Measurements from ENCODE around the gene RADIL. TPM values are rescaled to one million over a fixed set of nuclear protein-coding genes. Genes with fewer than 3 reads are reported as not detected.

The RADIL gene
- total and polyA plus RNA-seq, 8 donors: 6.2 to 14.7 (median 9.4) TPM

DNA sequence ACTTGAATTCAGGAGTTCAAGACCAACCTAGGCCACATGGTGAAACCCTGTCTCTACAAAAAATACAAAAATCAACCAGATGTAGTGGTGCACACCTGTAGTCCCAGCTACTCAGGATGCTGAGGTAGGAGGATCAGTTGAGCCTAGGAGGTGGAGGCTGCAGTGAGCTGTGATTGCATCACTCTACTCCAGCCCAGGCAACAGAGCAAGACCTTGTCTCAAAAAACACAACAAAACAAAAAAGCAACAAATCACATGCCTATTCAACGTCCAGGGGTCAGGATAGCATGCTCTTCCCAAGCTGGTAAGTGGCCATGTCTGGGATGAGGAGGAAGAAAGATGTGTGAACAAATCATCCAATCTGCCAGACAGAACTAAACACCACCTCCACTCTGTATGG lies 6.2 kb upstream of the RADIL start:
- no peaks in the 10 kb centered on the region for H3K4me1 ChIP-seq
- ATAC-seq (no peak), DNase-seq (no peak)
- no peak overlapping the region for H3K4me3 ChIP-seq
- peaks cover 0 to 3% of the 10 kb centered on the region in 2 donors for H3K9me3 ChIP-seq
- intact Hi-C loops (cut with DNase I): no loop called here
- H3K27ac ChIP-seq: no peak overlapping the region
- H3K36me3 ChIP-seq: no peaks in the 10 kb centered on the region
- H3K27me3 ChIP-seq: no peaks in the 10 kb centered on the region
- TF ChIP-seq, protein P1, sequence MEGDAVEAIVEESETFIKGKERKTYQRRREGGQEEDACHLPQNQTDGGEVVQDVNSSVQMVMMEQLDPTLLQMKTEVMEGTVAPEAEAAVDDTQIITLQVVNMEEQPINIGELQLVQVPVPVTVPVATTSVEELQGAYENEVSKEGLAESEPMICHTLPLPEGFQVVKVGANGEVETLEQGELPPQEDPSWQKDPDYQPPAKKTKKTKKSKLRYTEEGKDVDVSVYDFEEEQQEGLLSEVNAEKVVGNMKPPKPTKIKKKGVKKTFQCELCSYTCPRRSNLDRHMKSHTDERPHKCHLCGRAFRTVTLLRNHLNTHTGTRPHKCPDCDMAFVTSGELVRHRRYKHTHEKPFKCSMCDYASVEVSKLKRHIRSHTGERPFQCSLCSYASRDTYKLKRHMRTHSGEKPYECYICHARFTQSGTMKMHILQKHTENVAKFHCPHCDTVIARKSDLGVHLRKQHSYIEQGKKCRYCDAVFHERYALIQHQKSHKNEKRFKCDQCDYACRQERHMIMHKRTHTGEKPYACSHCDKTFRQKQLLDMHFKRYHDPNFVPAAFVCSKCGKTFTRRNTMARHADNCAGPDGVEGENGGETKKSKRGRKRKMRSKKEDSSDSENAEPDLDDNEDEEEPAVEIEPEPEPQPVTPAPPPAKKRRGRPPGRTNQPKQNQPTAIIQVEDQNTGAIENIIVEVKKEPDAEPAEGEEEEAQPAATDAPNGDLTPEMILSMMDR (IDR thresholded peaks at IDR 0.05): no peak

DNA sequence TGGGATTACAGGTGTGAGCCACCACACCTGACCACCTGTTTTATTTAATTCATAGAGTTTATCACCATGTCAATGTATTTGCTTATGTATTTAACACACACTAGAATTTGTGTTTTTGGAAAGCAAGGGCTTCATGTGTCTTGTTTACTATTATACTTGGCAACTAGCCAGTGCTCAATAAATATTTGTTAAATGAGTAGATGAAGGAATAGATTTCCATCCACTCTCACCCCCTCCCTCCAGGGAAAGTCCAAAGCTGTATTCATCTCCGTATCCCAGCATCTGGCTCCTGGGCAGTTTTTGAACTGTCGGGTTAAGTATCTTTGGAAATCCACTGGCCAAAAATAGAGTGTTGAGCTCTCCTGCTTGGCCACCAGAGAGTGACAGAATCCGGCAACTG lies 4.6 kb upstream of the RADIL start:
- Histone ChIP-seq H3K4me3 (no peak overlapping the region), H3K27me3 (peaks cover 0 to 12% of the 10 kb centered on the region in 2 donors), H3K9me3 (no peaks in the 10 kb centered on the region), H3K4me1 (peaks cover 0 to 6% of the 10 kb centered on the region in 2 donors), H3K27ac (no peak overlapping the region), H3K36me3 (no peaks in the 10 kb centered on the region)
- DNase-seq (no peak), ATAC-seq (no peak)
- TF ChIP-seq, protein P1 (IDR thresholded peaks at IDR 0.05): no peak
- intact Hi-C loops (cut with DNase I): no loop called here

DNA sequence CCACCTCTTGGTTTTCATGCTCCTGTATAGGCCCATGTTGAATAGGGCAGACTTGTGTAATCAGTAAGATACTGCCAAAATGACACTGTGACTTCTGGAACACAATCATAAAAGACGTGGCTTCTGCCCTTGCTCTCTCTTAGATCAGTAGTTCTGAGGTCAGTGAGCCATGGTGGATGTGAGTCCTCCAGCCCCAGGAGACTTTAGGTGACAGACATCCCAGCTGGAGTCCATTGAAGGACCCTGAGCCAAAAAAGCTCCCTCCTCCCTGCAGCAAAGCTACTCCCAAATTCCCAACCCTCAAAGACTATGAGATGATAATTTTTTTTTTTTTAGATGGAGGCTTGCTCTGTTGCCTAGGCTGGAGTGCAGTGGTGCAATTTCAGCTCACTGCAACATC lies 3.2 kb upstream of the RADIL start:
- ATAC-seq (no peak), DNase-seq (no peak)
- no peaks in the 10 kb centered on the region for H3K36me3 ChIP-seq
- intact Hi-C loops (cut with DNase I): no loop called here
- no peaks in the 10 kb centered on the region for H3K9me3 ChIP-seq
- peaks cover 0 to 27% of the 10 kb centered on the region in 2 donors for H3K27me3 ChIP-seq
- H3K4me1 ChIP-seq: peaks cover 4 to 16% of the 10 kb centered on the region in 2 donors
- TF ChIP-seq, protein P1 (IDR thresholded peaks at IDR 0.05): no peak
- H3K4me3 ChIP-seq: no peak overlapping the region
- no peak overlapping the region for H3K27ac ChIP-seq

DNA sequence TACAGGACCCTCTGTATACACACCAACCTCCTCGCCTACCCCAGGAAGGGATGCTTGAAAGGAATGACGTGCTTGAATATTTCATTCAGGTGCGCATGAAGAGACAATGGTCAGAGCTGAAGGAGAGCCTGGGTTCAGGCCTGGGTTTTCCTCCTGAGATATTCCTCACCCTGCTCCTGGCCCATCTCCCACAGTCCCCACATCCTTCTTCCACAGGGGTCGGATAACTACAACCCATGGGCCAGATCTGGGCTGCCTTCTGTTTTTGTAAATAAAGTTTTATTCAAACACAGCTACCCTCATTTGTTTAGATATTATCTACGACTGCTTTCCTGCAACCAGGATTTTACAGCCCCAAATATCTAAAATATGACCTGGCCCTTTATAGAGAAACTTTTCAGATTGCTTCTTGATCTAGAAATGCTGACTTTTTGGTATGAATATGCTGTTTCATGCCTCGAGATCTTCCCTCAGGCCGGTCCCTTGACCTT lies 1.8 kb upstream of the RADIL start:
- intact Hi-C loops (cut with DNase I): no loop called here
- H3K27ac ChIP-seq: no peak overlapping the region
- H3K9me3 ChIP-seq: no peaks in the 10 kb centered on the region
- ATAC-seq: no peak
- no peaks in the 10 kb centered on the region for H3K36me3 ChIP-seq
- TF ChIP-seq, protein P1 (IDR thresholded peaks at IDR 0.05): no peak
- H3K4me3 ChIP-seq: no peak overlapping the region
- peaks cover 0 to 30% of the 10 kb centered on the region in 2 donors for H3K27me3 ChIP-seq
- H3K4me1 ChIP-seq: peaks cover 4 to 18% of the 10 kb centered on the region in 2 donors
- no peak for DNase-seq

DNA sequence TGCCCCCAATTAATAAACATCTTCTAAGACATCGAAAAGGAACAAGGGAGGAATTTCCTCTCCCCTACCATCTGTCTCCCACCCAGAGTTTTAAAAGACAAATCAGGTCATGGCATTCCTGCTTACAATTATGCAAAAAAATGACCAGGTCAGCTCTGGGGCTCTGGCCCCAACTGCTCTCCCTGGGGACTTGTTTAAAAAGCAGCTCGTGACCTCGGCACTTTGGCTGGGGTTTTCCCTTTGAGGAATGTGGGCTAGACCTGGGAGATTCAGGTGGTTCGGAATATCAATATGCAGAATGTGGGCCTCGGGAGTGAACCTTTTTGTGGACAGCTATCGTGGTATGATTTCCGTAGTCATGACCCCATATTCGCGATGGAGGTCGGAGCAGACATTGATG lies 648 bp upstream of the RADIL start:
- Histone ChIP-seq H3K27me3 (peaks cover 0 to 30% of the 10 kb centered on the region in 2 donors), H3K27ac (no peak overlapping the region), H3K36me3 (no peaks in the 10 kb centered on the region), H3K9me3 (no peaks in the 10 kb centered on the region), H3K4me3 (no peak overlapping the region), H3K4me1 (peaks cover 4 to 18% of the 10 kb centered on the region in 2 donors)
- ATAC-seq (no peak), DNase-seq (no peak)
- intact Hi-C loops (cut with DNase I): no loop called here
- TF ChIP-seq, protein P1 (IDR thresholded peaks at IDR 0.05): no peak

All from left lung (tissue), 10 donors.